ENCODE results near the gene SPATA25. TPM values are rescaled to one million over a fixed set of nuclear protein-coding genes. Genes with fewer than 3 reads are reported as not detected.
"Not testable (repeated sequence)": the region's sequence is repeated elsewhere in the genome, so short reads cannot be mapped to it uniquely, and the experiment has no call there.

Gene SPATA25
- total RNA-seq, 1 donor from 2014 or later: 1.1 TPM

- intact Hi-C loops (cut with micrococcal nuclease): no loop called here
- peak; percentile 34 for DNase-seq
- peak; percentile 4 for ATAC-seq
Measured at GRCh38 chr20:45918779-45919537, 31.5 kb upstream of the SPATA25 start.

- DNase-seq: no peak
Measured at GRCh38 chr20:45918182-45918737, 30.8 kb upstream of the SPATA25 start.

DNA sequence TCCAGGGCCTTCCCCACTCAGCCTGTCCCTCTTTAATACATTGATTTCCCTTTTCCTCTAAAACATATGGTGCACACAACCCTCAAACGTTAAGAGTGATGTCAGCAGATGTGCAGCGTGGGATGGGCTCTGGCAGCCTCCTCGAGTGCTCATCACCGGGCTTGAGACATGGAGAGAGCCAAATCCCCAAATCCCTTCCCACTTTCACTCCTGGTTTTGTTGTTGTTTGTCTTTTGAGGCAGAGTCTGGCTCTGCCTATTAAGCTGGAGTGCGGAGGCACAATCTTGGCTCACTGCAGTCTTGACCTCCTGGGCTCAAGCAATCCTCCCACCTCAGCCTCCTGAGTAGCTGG lies 30.3 kb upstream of the SPATA25 start:
- peak; percentile 64 for DNase-seq
- ATAC-seq: peak; percentile 26
- intact Hi-C loops (cut with micrococcal nuclease): no loop called here

More at GRCh38 chr20:45918182-45918737, 30.8 kb upstream of the SPATA25 start:
- peak; percentile 54 for ATAC-seq
- intact Hi-C loops (cut with micrococcal nuclease): no loop called here

DNA sequence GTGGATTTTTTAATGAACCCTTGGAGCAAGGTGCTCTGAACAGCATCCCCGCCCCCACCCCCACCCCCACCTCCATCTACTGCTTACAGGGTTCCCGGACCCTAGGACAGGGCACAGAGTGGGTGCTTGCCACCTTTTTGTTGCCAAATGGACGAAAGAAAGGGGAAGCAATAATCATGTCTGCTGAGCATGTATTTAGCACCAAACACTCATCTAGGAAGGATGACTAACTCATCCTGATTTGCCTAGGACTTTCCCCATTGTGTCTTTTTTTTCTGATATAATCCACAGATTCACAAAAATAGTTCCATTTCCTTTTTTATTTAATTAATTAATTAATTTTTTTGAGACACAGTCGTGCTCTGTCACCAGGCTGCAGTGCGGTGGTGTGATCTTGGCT lies 25.7 kb upstream of the SPATA25 start:
- DNase-seq (no peak), ATAC-seq (no peak)
- intact Hi-C loops (cut with micrococcal nuclease): no loop called here

GRCh38 chr20:45912344-45912682 lies 24.9 kb upstream of the SPATA25 start:
- intact Hi-C loops (cut with micrococcal nuclease): no loop called here
- ATAC-seq (no peak), DNase-seq (no peak)

- DNase-seq: peak; percentile 88
- ATAC-seq: peak; percentile 79
- intact Hi-C loops (cut with micrococcal nuclease): no loop called here
Measured at GRCh38 chr20:45911486-45912343, 24.3 kb upstream of the SPATA25 start, which contains the start of gene PLTP. TSS of gene PLTP (minus strand) at chr20:45912155. CDS start at chr20:45911452, 703 bp downstream.

GRCh38 chr20:45910670-45911485 lies 23.5 kb upstream of the SPATA25 start:
- DNase-seq (peak; percentile 96), ATAC-seq (peak; percentile 85)
- intact Hi-C loops (cut with micrococcal nuclease): no loop called here

GRCh38 chr20:45909817-45910669 lies 22.6 kb upstream of the SPATA25 start:
- intact Hi-C loops (cut with micrococcal nuclease): no loop called here
- no peak for ATAC-seq
- no peak for DNase-seq

- ATAC-seq: no peak
- intact Hi-C loops (cut with micrococcal nuclease): no loop called here
- DNase-seq: no peak
Measured at GRCh38 chr20:45909336-45909808, 21.9 kb upstream of the SPATA25 start.

DNA sequence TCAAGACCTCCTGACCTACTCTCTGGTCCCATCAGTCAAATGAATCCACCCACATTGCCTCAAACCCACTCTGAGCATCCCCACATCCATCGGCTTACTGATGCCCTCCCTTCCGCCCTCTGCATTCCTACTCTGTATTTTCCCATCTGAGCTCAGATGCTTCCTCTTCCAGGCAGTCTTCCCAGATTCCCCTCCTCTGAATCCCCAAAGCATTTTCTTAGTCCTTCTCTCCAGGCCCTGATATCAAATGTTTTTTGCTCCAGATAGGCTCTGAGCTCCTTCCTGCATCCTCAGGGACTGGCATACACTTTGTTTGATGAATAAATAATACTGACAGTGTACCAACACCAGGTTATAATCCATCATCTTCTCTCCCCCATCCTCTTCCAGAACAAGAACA lies 20.7 kb upstream of the SPATA25 start:
- DNase-seq (no peak), ATAC-seq (no peak)
- intact Hi-C loops (cut with micrococcal nuclease): no loop called here

DNA sequence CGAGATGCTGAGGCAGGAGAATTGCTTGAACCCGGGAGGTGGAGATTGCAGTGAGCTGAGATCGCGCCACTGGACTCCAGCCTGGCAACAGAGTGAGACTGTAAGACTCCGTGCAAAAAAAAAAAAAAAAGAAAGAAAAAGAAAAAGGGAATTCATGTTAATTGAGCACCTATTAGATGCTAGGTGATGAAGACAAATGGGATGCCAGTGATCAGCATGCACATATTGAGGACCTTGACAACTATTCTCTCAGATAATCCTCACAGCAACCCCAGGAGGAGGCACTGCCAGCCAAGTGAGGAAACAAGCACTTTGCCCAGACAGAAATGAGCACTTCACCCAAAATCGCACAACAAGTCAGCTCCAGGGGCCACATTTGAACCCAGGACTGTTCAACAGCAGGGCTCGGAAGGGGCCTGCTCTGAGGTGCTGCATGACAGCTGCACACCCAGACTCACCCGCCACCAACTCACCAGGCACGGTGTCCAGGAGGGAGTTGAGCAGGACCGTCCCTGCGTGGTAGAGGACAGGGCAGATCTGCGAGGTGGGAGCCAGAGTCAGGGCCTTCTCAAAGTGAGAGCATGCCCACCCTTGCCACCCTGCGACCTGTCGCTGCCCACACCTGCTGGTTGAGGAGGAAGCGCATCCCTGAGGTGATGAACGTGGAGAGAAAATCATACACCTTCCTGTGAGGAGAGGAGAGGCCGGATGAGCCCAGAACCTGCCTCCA lies 20.0 kb upstream of the SPATA25 start:
- ATAC-seq: no peak
- DNase-seq: no peak
- intact Hi-C loops (cut with micrococcal nuclease): no loop called here

GRCh38 chr20:45905505-45906079 lies 18.2 kb upstream of the SPATA25 start:
- DNase-seq (no peak), ATAC-seq (no peak)
- intact Hi-C loops (cut with micrococcal nuclease): no loop called here

DNA sequence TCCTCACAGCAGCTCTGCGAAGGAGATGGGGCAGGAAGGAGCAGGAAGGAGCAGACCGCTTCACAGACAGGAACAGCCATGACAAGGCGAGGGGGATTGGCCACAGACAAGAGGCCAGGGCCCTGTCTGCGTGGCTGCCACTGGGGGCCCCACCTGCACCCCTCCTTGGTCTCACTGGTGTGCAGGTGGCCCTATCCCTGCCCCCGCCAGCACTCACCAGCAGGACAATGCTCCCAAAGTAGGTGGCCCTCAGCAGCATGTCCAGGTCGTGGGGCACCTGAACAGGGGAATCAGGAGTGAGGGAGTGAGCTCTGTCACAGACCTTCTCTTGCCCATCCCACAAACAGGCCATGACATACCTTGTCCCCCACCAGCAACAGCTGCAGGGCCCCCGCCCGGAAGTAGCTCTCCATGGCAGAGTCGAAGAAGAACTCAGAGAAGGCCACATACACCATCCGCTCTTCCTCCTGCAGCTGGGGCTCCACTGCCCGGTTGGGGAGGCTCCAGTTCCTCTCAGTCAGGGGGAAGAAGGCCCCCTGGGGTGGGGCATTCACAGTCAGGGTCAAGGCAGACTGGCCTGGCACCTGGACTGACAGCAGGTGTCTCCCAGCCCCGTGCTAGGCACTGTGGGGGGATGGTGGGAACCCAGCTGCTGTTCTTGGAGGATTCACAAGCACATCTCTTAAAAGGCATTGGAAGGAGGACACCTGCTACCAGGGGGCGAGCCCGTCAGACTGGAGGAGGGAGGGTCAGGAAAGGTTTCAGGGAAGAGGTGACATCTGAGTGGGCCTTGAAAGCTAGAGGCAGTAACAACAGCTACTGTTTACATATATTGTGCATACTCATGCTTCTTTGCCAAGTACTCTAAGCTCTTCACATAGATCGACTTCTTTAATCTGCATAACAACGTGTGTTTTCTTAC lies 17.4 kb upstream of the SPATA25 start:
- DNase-seq: no peak
- intact Hi-C loops (cut with micrococcal nuclease): no loop called here
- no peak for ATAC-seq

DNA sequence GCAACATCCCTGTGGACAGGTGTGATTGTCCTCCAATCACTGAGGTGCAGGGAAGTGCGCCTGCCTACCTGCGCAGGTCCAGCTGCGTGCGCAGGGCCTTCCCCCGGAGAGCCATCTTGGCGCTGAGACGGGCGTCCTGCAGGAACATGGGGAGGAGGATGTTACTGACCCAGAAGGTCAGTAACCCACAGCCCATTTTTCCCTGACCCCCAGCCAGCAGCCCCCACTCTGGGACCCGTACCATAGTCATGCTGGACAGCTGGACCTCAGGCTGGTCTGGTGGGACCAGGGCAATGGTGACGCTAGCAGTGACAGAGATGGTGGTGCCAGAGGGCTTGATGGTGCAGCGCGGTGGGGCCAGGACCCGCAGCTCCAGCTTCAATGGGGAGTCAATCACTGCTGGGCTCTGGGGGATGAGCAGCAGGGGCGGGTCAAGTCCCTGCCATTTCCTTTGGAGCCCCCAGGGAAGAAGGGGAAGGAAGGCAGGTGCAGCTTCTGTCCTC lies 14.8 kb upstream of the SPATA25 start:
- ATAC-seq (no peak), DNase-seq (no peak)
- intact Hi-C loops (cut with micrococcal nuclease): no loop called here

- ATAC-seq; DNase-seq; intact Hi-C loops (cut with micrococcal nuclease): not testable (repeated sequence)
Measured at GRCh38 chr20:45901332-45901731, 13.9 kb upstream of the SPATA25 start.
